Skeletal muscle cell (primary cell): Measurements from ENCODE around the gene SYNPO.
A peak's percentile ranks its signal among the peaks of the same experiment; 100 is the strongest.

Experiments
- DNase-seq: peaks from one replicate; pipeline ENCODE4 v3.0.0-alpha.2; 2010; ENCODE audit warnings: low read depth
- H3K4me3 ChIP-seq: 2 replicates; pipeline ENCODE4 v1.5.1; 2011; ENCODE audit warnings: low read depth, mild to moderate bottlenecking, control low read depth, low read length, moderate library complexity

SYNPO gene, protein sequence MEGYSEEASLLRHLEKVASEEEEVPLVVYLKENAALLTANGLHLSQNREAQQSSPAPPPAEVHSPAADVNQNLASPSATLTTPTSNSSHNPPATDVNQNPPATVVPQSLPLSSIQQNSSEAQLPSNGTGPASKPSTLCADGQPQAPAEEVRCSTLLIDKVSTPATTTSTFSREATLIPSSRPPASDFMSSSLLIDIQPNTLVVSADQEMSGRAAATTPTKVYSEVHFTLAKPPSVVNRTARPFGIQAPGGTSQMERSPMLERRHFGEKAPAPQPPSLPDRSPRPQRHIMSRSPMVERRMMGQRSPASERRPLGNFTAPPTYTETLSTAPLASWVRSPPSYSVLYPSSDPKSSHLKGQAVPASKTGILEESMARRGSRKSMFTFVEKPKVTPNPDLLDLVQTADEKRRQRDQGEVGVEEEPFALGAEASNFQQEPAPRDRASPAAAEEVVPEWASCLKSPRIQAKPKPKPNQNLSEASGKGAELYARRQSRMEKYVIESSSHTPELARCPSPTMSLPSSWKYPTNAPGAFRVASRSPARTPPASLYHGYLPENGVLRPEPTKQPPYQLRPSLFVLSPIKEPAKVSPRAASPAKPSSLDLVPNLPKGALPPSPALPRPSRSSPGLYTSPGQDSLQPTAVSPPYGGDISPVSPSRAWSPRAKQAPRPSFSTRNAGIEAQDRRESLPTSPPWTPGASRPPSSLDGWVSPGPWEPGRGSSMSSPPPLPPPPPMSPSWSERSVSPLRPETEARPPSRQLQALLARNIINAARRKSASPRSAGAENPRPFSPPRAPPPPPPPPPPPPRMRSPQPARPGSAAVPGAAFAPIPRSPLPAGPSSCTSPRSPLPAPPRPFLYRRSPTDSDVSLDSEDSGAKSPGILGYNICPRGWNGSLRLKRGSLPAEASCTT

GRCh38 chr5:150640311-150641005, at the start of gene SYNPO:
Gene SYNPO (plus strand): TSS chr5:150640660. CDS start chr5:150648276, 7,616 bp downstream.
- H3K4me3 ChIP-seq, result peak within 1 kb of the TSS; percentile 37
- peak; percentile 87 for DNase-seq

DNA sequence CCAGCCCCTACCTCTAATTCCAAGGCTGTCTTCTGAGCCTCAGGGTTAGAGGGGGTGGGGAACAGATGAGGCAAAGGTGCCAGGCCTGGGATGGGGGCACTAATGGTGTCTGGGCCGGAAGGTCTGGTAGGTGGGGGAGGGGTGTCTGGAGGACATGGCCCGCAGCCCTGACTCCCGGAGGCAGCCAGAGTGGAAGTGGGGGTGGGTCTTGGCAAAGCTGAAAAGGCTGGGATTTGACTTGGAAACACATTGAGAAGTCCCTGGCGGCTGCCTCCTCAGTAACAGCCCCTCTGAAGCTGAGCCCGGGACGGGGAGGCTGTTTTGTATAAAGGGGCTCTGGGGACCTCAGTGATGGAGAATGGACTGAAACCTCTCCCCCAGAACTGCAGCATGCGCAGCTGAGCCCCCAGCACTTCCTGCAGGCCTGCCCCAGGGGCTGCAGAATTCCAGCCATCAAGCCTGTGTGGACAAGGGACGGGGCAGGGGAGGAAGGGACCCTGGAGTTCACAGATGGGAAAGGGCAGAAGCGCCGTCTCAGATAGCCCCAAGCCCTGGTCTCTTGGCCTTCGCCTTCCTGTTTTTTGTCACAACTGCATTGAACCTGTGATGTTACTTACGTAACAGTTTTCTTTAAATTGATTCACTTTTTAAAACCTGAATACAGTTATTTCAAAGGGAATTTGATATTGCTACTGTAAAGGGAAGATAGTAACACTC, 49.3 kb upstream of the SYNPO start:
- no peak overlapping the region for H3K4me3 ChIP-seq
- DNase-seq, result no peak

DNA sequence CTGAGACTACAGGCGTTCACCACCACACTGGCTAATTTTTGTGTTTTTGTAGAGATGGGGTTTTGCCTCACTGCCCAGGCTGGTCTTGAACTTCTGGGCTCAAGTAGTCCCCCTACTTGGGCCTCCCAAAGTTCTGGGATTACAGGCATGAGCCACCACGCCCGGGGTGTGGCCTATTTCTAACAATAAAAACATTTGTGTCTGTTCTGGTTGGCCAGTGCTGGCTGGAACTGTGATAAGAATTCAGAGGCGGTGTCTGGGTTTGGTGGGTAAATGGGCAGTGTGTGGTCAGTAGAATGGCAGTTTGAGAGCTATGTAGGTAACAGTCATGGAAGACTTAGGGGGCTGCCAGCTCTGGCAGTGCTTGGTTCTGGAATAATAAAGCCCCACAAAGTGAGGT, 46.9 kb upstream of the SYNPO start:
- DNase-seq, result no peak
- H3K4me3 ChIP-seq, result no peak overlapping the region

GRCh38 chr5:150593996-150594395, 46.5 kb upstream of the SYNPO start:
- H3K4me3 ChIP-seq, result no peak overlapping the region
- no peak for DNase-seq

GRCh38 chr5:150595466-150596031, 44.9 kb upstream of the SYNPO start:
- no peak overlapping the region for H3K4me3 ChIP-seq
- DNase-seq, result no peak

- no peak overlapping the region for H3K4me3 ChIP-seq
- DNase-seq, result no peak
Observed at GRCh38 chr5:150596313-150596712, 44.1 kb upstream of the SYNPO start.

DNA sequence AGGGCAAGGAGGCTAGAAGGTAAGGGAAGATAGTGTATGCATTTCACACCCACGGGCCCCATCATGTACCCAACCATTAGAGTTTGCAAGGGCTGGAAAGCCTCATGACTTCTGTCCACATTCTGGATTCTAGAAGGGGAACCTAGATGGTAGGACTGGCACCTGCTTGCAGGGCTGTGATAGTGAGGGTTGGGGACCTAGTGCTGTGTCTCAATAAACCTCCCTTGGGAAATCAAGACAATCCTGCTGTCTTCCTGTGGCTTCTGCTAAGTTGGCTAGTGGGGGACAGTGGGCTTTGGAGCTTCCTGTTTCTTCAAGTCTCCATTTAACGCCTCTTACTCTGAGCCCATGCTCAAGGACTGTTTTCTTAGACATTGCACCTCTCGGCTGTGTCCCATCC, 43.6 kb upstream of the SYNPO start:
- no peak for DNase-seq
- H3K4me3 ChIP-seq, result no peak overlapping the region

DNA sequence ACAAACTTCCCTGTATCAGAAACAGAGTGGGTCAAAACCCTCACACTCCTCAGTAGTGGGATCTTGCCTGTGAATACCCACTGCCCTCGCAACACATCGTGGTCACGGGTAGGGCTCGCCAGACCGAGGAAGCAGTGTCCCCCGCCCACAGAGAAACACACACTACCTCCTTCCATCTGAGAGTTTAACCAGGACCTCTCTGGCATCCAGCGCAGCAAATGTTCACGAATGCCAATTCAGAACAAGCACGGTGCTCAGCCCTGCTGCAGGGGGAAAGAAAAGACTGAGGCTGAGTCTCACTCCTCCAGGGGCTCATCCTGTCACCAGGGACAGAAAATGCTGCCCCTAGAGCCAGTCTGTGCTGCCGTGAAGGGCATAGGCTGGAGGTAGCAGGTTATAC, 42.5 kb upstream of the SYNPO start:
- DNase-seq, result no peak
- no peak overlapping the region for H3K4me3 ChIP-seq

DNA sequence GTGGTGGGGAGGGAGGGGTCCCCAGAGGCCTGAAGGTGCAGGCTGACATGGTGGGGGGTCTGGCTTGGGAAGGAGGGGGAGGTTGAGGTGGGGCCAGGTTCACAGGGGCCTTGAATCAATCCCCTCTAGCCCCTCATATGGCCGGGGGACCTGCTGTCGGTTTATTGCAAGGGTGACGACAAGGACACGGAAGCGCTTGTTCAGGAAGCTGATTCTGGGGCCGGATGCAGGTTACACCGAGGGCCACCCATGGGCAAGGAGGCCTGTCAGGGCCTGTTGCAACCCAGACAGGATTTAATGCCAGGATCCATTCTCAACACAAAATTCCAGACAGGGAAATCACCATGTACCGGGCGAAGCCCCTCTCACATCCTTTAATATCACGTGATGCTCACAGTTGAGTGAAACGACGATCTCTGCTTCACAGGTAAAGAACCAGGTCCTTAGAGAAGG, 41.6 kb upstream of the SYNPO start:
- no peak overlapping the region for H3K4me3 ChIP-seq
- no peak for DNase-seq

GRCh38 chr5:150599281-150599680, 41.2 kb upstream of the SYNPO start:
- DNase-seq, result no peak
- no peak overlapping the region for H3K4me3 ChIP-seq

DNA sequence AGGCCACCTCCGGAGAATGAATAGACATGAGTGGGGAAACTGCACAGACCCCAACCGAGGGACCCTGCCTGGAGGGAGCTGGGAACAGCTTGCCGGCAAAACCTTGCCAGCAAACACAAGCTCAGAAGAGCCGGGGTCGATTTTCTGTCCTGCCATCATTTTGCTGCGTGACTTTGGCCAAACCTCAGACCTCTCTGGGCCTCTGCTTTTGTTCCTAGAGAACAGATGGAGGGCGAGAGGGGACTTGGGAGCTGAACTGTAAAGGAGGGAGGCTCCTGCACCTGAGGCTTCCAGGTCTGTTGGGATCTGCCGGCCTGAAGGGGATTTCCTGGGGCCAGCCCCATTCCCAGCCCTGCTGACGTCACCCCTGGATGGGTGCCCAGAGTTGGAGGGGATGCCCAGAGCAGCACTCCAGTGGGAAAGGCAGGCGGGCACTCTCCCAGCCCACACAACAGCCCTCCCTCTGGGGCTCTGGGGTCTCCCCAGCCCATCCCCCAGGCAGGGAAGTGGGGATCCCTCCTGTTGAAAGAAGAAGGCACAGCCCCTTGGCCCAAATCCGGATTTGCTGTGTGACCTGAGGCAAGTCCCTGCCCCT, 40.4 kb upstream of the SYNPO start:
- H3K4me3 ChIP-seq, result no peak overlapping the region
- no peak for DNase-seq

DNA sequence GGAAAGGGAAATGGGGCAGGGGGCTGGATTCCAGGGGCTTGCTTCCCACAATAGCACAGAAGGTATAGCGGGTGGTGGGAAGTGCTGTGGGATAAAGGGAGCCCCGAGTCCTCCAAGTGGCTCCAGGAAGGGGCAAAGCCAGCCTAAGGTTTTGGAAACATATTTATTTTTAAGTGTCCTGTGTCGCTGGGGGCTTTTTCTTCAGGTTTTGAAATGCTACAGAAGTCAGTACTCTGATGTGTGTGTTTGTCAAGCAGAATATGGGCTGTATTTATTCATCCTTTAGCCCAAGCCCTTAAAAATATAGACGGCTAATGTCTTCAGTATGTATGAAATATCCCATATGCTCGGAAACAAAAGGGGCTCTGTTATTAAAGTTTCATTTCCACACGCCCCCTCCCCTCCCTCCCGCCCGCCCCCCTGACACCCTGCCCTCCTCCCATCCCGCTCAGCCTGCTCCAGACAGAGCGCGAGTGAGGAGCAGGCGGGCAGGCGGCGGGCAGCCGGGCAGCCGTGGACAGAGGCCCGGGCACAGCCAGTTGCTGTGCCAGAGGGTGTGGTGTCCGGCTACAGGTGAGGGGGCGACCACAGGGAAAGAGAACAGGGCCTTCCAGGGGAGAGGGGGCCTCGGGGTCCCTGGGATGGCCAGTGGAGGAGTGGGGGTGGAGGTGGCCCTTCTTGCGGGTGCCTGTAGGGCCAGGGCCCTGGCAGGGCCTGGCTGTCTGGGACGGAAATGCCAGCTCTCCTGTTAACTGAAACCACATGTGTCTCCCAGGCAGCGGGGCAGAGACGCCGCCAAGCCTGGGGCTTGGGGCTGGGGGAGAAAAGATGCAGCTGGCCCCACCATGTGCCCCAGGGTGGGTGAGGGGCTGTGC, 39.6 kb upstream of the SYNPO start:
- no peak for DNase-seq
- no peak overlapping the region for H3K4me3 ChIP-seq

DNA sequence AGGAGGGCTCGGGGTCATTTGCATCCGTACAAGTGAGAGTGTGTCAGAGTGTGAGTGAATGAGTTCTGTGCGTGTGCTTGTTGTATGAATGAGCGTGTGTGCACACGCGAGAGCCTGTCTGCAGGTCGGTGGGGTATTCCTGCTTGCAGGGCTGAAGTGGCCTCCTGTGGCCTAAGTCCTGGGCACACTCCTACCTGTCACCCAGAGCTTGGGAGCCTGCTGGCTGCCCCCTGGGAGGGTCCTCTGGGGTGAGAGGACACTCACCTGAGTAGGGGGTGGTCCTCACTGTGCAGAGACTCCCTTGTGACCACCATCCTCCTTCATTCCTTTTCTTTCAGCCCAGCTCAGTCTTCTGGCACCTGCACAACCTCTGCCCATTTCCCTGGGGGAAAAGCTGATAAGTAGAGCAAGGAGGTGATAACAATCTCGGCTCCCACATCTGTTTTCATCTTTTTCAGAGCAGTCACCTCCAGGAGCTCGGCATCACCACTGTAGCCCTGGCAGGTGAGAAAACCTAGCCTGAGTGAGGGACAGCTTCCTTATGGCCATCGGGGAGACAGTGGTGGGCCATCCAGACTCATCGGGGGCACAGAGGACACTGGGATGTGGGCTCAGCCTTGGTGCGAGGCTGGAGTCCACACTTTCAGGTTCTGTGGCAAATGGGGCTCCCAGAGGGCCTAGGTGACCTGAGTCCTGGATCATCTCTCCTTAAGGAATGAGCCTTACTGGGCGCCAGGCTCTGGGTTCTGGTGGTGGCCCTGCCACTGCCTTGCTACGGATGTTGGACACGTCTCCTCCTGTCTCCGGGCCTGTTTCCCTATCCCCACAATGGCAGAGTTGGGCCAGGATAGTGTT, 38.7 kb upstream of the SYNPO start:
- DNase-seq, result no peak
- H3K4me3 ChIP-seq, result no peak overlapping the region

GRCh38 chr5:150603052-150603451, 37.4 kb upstream of the SYNPO start:
- H3K4me3 ChIP-seq, result no peak overlapping the region
- DNase-seq, result no peak

- H3K4me3 ChIP-seq, result no peak overlapping the region
- DNase-seq, result no peak
Observed at GRCh38 chr5:150603491-150603890, 37.0 kb upstream of the SYNPO start.

- no peak for DNase-seq
- no peak overlapping the region for H3K4me3 ChIP-seq
Observed at GRCh38 chr5:150604010-150604409, 36.5 kb upstream of the SYNPO start.

DNA sequence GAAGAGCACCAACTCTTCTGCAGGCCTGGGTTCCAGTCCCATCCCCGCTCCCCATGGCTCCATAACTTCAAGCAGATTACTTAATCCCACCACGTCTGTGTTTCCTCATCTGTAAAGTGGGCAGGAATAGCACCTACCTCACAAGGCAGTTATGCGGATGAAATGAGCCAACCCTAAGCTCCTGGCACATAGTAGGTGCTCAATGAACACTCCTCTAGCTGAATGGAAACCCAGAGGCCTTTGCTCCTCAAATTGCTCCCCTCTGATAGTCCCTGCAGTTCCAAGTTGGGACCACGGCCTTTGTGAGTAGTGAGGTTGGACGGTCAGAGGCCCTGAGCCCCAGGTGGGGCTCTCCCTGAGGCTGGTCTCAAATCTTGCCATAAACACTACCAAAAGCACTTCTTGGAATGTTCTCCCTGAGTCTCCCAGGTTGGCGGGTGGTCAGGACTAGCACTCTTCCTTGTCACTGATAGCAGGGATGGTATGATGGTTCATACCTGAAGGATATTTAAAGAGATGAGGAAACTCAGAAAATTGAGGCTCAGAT, 35.5 kb upstream of the SYNPO start:
- H3K4me3 ChIP-seq, result no peak overlapping the region

More for the DNA sequence above, 35.5 kb upstream of the SYNPO start:
- no peak for DNase-seq
